KOPT-K1 (cell line): Measurements from ENCODE around the gene HMGCR.

ENCODE experiments used
- H3K27ac ChIP-seq: fragments of 200-600 bp; sonication (generic); 2 replicates; pipeline ENCODE4 v1.5.1; 2016; ENCODE audit warnings: antibody characterized with exemption, mild to moderate bottlenecking, low read depth, low read length; ENCODE audit not compliant: poor library complexity, severe bottlenecking
- H3K36me3 ChIP-seq: fragments of 200-600 bp; sonication (generic); 2 replicates; pipeline ENCODE4 v1.5.1; 2017; ENCODE audit warnings: antibody characterized with exemption, mild to moderate bottlenecking, low read length, moderate library complexity; ENCODE audit not compliant: insufficient read depth
- H3K9me3 ChIP-seq: fragments of 200-600 bp; sonication (generic); 2 replicates; pipeline ENCODE4 v1.5.1; 2017; ENCODE audit warnings: antibody characterized with exemption, low read length, mild to moderate bottlenecking; ENCODE audit not compliant: insufficient read depth, poor library complexity, severe bottlenecking

HMGCR gene

GRCh38 chr5:75387806-75388205, 50.8 kb downstream of the HMGCR start:
- Histone ChIP-seq H3K9me3 (no peaks in the 10 kb centered on the region), H3K27ac (no peak overlapping the region), H3K36me3 (peaks cover 39% of the 10 kb centered on the region)

- Histone ChIP-seq H3K27ac (no peak overlapping the region), H3K36me3 (peaks cover 36% of the 10 kb centered on the region), H3K9me3 (no peaks in the 10 kb centered on the region)
Measured at GRCh38 chr5:75389430-75389829, 52.4 kb downstream of the HMGCR start.

- Histone ChIP-seq H3K27ac (no peak overlapping the region), H3K36me3 (0 out of 2 replicates have a peak, but pooled peaks cover 12% of the 10 kb centered on the region), H3K9me3 (no peaks in the 10 kb centered on the region)
Measured at GRCh38 chr5:75395277-75395676, 58.3 kb downstream of the HMGCR start.

GRCh38 chr5:75405296-75405695, 68.3 kb downstream of the HMGCR start:
- H3K36me3 ChIP-seq = peaks cover 13% of the 10 kb centered on the region
- H3K27ac ChIP-seq = no peak overlapping the region
- H3K9me3 ChIP-seq = no peaks in the 10 kb centered on the region
